NOMO-1 treated with dmso at 0.1 percent for 144 hours (cell line): Measurements from ENCODE around the gene CHRNE.
"Not testable (repeated sequence)": the region's sequence is repeated elsewhere in the genome, so short reads cannot be mapped to it uniquely, and the experiment has no call there.

Experiments
- DNase-seq: peaks from one replicate; lab custom pipeline; 2025; ENCODE audit not compliant: unreplicated experiment; lab: John Stamatoyannopoulos, UW

CHRNE gene

DNA sequence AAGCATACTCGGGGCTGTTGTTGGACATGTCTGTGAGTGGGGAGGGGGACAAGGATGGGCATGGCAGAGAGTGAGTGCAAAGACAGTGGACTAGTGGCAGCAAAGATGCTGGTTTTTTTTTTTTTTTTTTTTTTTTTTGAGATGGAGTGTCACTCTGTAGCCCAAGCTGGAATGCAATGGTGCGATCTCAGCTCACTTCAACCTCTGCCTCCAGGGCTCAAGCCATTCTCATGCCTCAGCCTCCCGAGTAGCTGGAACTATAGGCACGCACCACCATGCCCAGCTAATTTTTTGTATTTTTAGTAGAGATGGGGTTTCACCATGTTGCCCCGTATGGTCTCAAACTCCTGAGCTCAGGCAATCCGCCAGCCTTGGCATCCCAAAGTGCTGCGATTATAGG lies 45.6 kb downstream of the CHRNE start:
- DNase-seq = not testable (repeated sequence)

DNA sequence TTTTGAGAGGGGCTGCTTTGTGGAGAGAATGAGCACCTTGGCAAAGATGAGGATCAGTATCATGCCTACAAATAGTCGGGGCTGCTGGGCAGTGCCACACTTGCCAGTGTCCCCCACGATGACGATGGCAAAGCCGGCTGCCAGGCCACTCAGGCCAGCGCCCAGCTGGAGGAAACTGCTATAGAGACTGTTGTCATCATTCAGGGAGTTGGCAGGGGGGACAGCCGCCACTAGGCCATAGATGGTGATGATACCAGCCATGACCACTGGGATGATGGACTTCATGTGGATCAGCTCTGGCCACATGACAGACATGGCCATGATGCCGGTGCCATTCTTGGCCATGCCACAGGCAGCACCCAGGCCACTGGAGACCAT lies 46.0 kb downstream of the CHRNE start:
- no peak for DNase-seq

DNA sequence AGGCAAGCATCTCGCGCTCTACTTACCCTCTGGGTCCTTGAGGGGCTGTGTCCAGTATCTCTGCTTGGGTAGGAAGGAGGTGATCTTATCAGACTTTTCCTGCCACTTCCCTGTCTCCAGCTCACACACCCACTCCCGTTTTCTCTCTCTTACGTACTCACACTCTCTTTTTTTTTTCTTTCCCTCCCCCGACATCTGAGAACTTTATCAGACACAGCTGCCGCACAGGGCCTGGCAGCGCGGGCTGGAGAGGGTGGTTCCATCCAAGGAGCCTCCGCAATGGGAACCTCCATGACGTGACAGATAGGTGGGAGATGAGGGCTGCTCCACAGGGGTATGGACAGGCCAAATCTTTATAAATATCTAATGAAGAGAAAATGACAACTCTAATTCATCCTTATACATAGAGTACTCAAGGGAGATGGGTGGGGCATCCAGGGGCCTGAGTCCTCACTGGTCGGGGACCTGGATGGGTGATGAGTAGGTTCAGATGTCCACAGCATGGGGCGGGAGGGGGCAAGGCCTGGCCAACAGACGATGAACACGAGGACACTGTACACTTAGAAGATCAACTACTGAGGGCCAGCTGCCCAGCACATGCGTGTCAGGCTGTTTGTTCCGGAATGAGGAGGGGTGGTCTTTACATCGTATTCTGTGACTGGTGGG lies 46.5 kb downstream of the CHRNE start:
- DNase-seq = no peak

DNA sequence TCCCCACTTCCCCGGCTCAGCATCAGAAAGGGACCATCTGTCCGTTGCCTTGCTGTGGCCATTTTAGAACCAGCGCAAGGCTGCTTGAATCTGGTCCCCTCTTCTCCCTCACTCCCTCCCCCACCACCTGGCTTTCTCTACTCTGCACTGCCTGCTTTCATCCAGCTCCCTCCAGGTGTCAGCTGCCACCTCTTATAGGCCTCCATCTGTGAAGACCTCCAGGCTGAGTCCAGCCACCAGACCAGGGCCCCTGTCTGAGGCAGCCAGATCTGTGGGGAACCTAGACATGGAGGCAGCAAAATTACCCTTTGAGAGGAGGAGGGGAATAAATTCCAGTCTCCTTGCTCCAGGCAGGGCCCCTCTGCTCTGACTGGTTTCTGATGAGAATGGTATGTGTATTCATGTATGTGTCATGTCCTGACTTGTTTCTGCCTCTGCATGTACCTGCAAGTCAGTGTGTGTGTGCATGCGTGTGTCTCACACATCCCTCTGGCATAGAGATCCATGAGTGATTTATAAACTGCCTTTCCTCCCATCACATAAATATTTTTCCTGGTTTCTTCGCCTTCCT lies 48.7 kb downstream of the CHRNE start:
- DNase-seq = no peak

DNA sequence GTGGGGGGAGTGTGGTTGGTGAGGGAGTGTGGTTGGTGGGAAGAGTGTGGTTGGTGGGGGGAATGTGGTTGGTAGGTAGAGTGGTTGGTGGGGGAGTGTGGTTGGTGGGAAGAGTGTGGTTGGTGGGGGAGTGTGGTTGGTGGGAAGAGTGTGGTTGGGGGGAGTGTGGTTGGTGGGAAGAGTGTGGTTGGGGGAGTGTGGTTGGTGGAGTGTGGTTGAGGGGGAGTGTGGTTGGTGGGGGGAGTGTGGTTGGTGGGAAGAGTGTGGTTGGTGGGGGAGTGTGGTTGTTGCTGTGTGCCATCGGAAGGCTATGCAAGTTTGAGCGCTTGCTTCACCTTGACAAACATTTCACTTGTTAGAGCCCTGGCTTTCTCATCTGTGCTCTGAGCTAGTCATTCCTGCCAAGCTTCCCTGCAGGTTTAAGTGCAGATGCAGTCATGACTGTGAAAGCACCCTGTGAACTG lies 49.7 kb downstream of the CHRNE start:
- no peak for DNase-seq

DNA sequence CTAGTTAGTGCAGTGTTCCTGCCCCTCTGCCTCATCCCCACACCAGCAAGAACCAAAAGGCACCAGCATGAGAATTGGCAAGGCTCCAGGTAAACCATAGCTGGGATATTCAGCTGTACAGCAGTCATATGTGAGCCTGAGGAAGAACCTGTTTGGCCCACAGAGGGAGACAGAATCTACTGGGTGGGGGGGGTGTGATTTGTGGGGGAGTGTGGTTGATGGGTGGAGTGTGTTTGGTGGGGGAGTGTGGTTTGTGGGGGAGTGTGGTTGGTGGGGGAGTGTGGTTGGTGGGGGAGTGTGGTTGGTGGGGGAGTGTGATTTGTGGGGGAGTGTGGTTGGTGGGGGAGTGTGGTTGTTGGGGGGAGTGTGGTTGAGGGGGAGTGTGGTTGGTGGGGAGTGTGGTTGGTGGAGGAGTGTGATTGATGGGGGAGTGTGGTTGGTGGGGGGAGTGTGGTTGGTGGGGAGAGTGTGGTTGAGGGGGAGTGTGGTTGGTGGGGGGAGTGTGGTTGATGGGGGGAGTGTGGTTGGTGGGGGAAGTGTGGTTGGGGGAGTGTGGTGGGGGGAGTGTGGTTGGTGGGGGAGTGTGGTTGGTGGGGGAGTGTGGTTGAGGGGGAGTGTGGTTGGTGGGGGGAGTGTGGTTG lies 50.2 kb downstream of the CHRNE start:
- no peak for DNase-seq

DNA sequence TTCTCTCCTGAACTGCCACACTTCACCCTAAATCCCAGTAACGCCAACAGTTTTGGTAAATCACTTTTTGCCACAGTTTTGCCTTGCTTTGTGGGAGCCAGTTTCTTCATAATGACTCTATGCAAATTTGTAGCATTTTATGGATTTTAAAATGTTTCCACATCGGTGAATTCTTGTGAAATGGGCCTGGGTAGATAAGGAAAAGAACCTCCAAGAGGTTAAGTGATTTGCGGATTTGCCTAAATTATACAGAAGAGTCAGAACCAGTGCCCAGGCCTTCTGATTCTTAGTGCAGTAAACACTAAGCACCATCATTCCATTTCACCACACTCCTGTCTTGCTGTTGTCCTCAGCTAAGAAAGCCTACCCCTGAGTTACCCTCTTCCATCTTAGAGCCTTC lies 51.8 kb downstream of the CHRNE start:
- no peak for DNase-seq

DNA sequence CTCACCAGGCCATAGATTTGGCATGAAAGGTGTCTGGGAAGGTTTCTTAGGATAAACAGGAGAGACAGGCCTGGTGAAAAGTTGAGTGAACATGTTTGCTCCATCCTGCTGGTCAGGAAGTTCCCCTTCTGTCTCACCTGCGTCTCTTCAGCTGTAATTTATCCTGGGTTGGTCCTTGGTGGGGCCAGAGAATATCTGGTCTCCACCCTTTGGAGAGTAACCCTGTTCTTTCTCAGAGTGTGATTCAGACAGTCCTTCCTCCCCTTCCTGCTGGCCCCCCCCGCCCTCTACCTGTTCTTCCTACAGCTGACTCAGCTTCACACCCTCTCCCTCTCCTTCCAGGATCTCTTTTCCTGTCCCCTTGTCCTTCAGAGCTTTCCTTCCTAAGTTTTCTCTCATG lies 52.7 kb downstream of the CHRNE start:
- no peak for DNase-seq

DNA sequence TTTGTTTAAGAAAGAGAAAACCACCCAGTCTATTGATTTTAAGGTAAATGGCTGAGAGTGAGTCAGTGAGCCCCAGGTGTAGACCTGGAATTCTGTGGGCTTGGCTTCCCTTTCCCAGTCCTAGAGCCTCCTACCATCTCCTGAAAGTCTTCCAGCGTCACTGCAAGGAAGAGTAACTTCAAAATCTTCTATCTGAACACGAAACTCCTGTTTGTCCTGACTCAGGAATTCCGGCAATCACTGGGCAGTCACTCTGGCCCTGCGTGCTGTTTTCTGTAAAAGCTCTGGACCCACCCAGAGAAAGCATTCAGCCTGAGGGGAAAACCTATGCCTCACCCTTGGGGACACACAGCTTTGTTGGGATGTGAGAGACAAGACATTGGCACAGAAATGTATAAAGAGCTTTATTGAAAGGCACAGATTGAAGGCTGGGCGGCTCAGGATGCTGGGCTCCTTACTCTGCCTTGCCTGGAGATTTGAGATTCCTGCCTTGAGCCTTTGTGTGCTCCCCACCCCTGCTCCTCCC lies 53.8 kb downstream of the CHRNE start:
- no peak for DNase-seq
